ENCODE data around the gene TUBB2B. TPM values are rescaled to one million over a fixed set of nuclear protein-coding genes. Genes with fewer than 3 reads are reported as not detected.

Gene TUBB2B
- total RNA-seq, 2 experiments from 2014 or later = 0.29 TPM; not detected in 1

Other genes starting within 250 kb of the TUBB2B start
- 10 to 100 TPM; 36.1 to 38.9 TPM for gene NQO2, start 227.8 kb downstream of the TUBB2B start, total RNA-seq
- 10 to 100 TPM; 18.5 to 18.6 TPM for gene RIPK1, start 159.2 kb downstream of the TUBB2B start, total RNA-seq
- gene BPHL, start 108.9 kb downstream of the TUBB2B start, total RNA-seq = 10 to 100 TPM; 10.1 to 11.4 TPM
- gene TUBB2A, start 70.1 kb downstream of the TUBB2B start, total RNA-seq = 1 to 10 TPM; 4.2 to 4.6 TPM
- 10 to 100 TPM; 24.2 to 25.2 TPM for gene PSMG4, start 31.3 kb upstream of the TUBB2B start, total RNA-seq
- 1 to 10 TPM in 1 of 2 experiments, under 1 TPM in 1; 0.90 to 1.0 TPM for gene SLC22A23, start 229.4 kb upstream of the TUBB2B start, total RNA-seq